Mucosa of rectum (tissue), 2 donors: Measurements from ENCODE around the gene LSAMP.

ENCODE experiments used
- H3K27ac ChIP-seq, 2 donors: one replicate each; pipeline ENCODE4 v1.7.0; 2013; ENCODE audit warnings: inconsistent platforms in 2 of 2, low read depth in 2 of 2, low read length in 2 of 2
- H3K27me3 ChIP-seq, 2 donors: one replicate each; pipeline ENCODE4 v1.7.0; 2013; ENCODE audit warnings: low read length in 2 of 2; ENCODE audit not compliant: control insufficient read depth in 2 of 2, insufficient read depth in 2 of 2
- H3K36me3 ChIP-seq, 2 donors: one replicate each; pipeline ENCODE4 v1.7.0; 2013; ENCODE audit warnings: low read length in 2 of 2; ENCODE audit not compliant: control insufficient read depth in 2 of 2, insufficient read depth in 2 of 2
- H3K4me1 ChIP-seq, 2 donors: one replicate each; pipeline ENCODE4 v1.7.0; 2013; ENCODE audit warnings: low read length in 2 of 2, mild to moderate bottlenecking in 1 of 2; ENCODE audit not compliant: control insufficient read depth in 2 of 2, insufficient read depth in 2 of 2
- H3K4me3 ChIP-seq, 2 donors: one replicate each; pipeline ENCODE4 v1.7.0; 2013; ENCODE audit warnings: low read length in 2 of 2
- H3K9ac ChIP-seq, 2 donors: one replicate each; pipeline ENCODE4 v1.7.0; 2013; ENCODE audit warnings: low read length in 2 of 2, low read depth in 1 of 2, mild to moderate bottlenecking in 1 of 2
- H3K9me3 ChIP-seq, 2 donors: one replicate each; pipeline ENCODE4 v1.7.0; 2013; ENCODE audit warnings: low read length in 2 of 2; ENCODE audit not compliant: control insufficient read depth in 2 of 2
- donor health status: healthy.
- donor health status: Normal muscosa, but diverticular disease.

LSAMP gene

GRCh38 chr3:115930922-115931321, 514.4 kb downstream of the LSAMP start:
- H3K27me3 ChIP-seq = no peaks in the 10 kb centered on the region

GRCh38 chr3:115930168-115930567, 515.1 kb downstream of the LSAMP start:
- no peak overlapping the region for H3K9ac ChIP-seq
- no peaks in the 10 kb centered on the region for H3K36me3 ChIP-seq
- H3K27me3 ChIP-seq = no peaks in the 10 kb centered on the region
- H3K9me3 ChIP-seq = no peaks in the 10 kb centered on the region
- H3K4me3 ChIP-seq = no peak overlapping the region
- H3K27ac ChIP-seq = no peak overlapping the region
- no peaks in the 10 kb centered on the region for H3K4me1 ChIP-seq

More at GRCh38 chr3:115930922-115931321, 514.4 kb downstream of the LSAMP start:
- no peak overlapping the region for H3K4me3 ChIP-seq
- no peaks in the 10 kb centered on the region for H3K4me1 ChIP-seq
- H3K9me3 ChIP-seq = no peaks in the 10 kb centered on the region
- H3K27ac ChIP-seq = no peak overlapping the region
- H3K9ac ChIP-seq = no peak overlapping the region
- H3K36me3 ChIP-seq = no peaks in the 10 kb centered on the region

GRCh38 chr3:115928376-115928775, 516.9 kb downstream of the LSAMP start:
- no peak overlapping the region for H3K4me3 ChIP-seq
- H3K27ac ChIP-seq = no peak overlapping the region
- H3K9me3 ChIP-seq = no peaks in the 10 kb centered on the region
- no peaks in the 10 kb centered on the region for H3K4me1 ChIP-seq
- H3K36me3 ChIP-seq = no peaks in the 10 kb centered on the region
- H3K27me3 ChIP-seq = no peaks in the 10 kb centered on the region
- H3K9ac ChIP-seq = no peak overlapping the region

GRCh38 chr3:115927197-115927596, 518.1 kb downstream of the LSAMP start:
- Histone ChIP-seq H3K27me3 (no peaks in the 10 kb centered on the region), H3K9me3 (no peaks in the 10 kb centered on the region), H3K27ac (no peak overlapping the region), H3K9ac (no peak overlapping the region), H3K4me3 (no peak overlapping the region), H3K36me3 (no peaks in the 10 kb centered on the region), H3K4me1 (no peaks in the 10 kb centered on the region)

GRCh38 chr3:115922681-115923347, 522.5 kb downstream of the LSAMP start:
- H3K4me1 ChIP-seq = no peaks in the 10 kb centered on the region
- H3K4me3 ChIP-seq = no peak overlapping the region
- no peaks in the 10 kb centered on the region for H3K36me3 ChIP-seq
- no peak overlapping the region for H3K9ac ChIP-seq
- no peaks in the 10 kb centered on the region for H3K9me3 ChIP-seq
- no peaks in the 10 kb centered on the region for H3K27me3 ChIP-seq
- H3K27ac ChIP-seq = no peak overlapping the region

GRCh38 chr3:115921711-115922110, 523.6 kb downstream of the LSAMP start:
- Histone ChIP-seq H3K27me3 (no peaks in the 10 kb centered on the region), H3K4me1 (no peaks in the 10 kb centered on the region), H3K36me3 (no peaks in the 10 kb centered on the region), H3K27ac (no peak overlapping the region), H3K4me3 (no peak overlapping the region), H3K9me3 (no peaks in the 10 kb centered on the region), H3K9ac (no peak overlapping the region)

- no peak overlapping the region for H3K4me3 ChIP-seq
- no peak overlapping the region for H3K27ac ChIP-seq
- no peaks in the 10 kb centered on the region for H3K4me1 ChIP-seq
- no peak overlapping the region for H3K9ac ChIP-seq
- H3K36me3 ChIP-seq = no peaks in the 10 kb centered on the region
- no peaks in the 10 kb centered on the region for H3K9me3 ChIP-seq
- no peaks in the 10 kb centered on the region for H3K27me3 ChIP-seq
Observed at GRCh38 chr3:115918900-115919299, 526.4 kb downstream of the LSAMP start.

GRCh38 chr3:115916866-115917265, 528.4 kb downstream of the LSAMP start:
- no peaks in the 10 kb centered on the region for H3K4me1 ChIP-seq
- H3K36me3 ChIP-seq = no peaks in the 10 kb centered on the region
- H3K27ac ChIP-seq = no peak overlapping the region
- H3K9me3 ChIP-seq = no peaks in the 10 kb centered on the region
- no peak overlapping the region for H3K4me3 ChIP-seq
- H3K9ac ChIP-seq = no peak overlapping the region
- no peaks in the 10 kb centered on the region for H3K27me3 ChIP-seq

- no peak overlapping the region for H3K9ac ChIP-seq
- no peak overlapping the region for H3K27ac ChIP-seq
- H3K36me3 ChIP-seq = no peaks in the 10 kb centered on the region
- no peak overlapping the region for H3K4me3 ChIP-seq
- H3K27me3 ChIP-seq = no peaks in the 10 kb centered on the region
- no peaks in the 10 kb centered on the region for H3K9me3 ChIP-seq
- H3K4me1 ChIP-seq = no peaks in the 10 kb centered on the region
Observed at GRCh38 chr3:115915061-115915460, 530.2 kb downstream of the LSAMP start.

- H3K27me3 ChIP-seq = no peaks in the 10 kb centered on the region
- no peaks in the 10 kb centered on the region for H3K36me3 ChIP-seq
- H3K4me3 ChIP-seq = no peak overlapping the region
- no peaks in the 10 kb centered on the region for H3K9me3 ChIP-seq
- no peak overlapping the region for H3K27ac ChIP-seq
- no peaks in the 10 kb centered on the region for H3K4me1 ChIP-seq
- H3K9ac ChIP-seq = no peak overlapping the region
Observed at GRCh38 chr3:115913069-115913686, 532.1 kb downstream of the LSAMP start.
